Measurements from ENCODE around the gene ERICH3. TPM values are rescaled to one million over a fixed set of nuclear protein-coding genes. Genes with fewer than 3 reads are reported as not detected.

The ERICH3 gene
- total RNA-seq, 1 experiment from 2014 or later = not detected

GRCh38 chr1:74613894-74614293 lies 59.7 kb downstream of the ERICH3 start:
- Histone ChIP-seq H4K5ac (ENCODE audit: insufficient read length, low read depth, low read length) (no peak overlapping the region), H3T11ph (ENCODE audit: low read length) (no peak overlapping the region), H3K4me2 (ENCODE audit: insufficient read depth, insufficient read length, low read length) (no peak overlapping the region), H2BK5ac (ENCODE audit: insufficient read length, low read length) (no peak overlapping the region), H3K4ac (ENCODE audit: low read depth, low read length) (no peak overlapping the region), H2BK12ac (ENCODE audit: insufficient read length, low read depth, low read length) (no peak overlapping the region), H2BK20ac (ENCODE audit: low read depth, low read length, poor library complexity, severe bottlenecking) (no peak overlapping the region), H3K9ac (ENCODE audit: extremely low read depth, insufficient read length, low read length) (no peak overlapping the region), H3K79me1 (ENCODE audit: insufficient read depth, low read depth, low read length, poor library complexity, severe bottlenecking) (no peaks in the 10 kb centered on the region), H2AFZ (ENCODE audit: low read length) (no peak overlapping the region), H4K91ac (ENCODE audit: insufficient read length, low read depth, low read length) (no peak overlapping the region), H3K79me2 (ENCODE audit: insufficient read depth, low read length) (no peaks in the 10 kb centered on the region), H3K4me1 (ENCODE audit: insufficient read depth, low read length) (no peaks in the 10 kb centered on the region), H2BK15ac (ENCODE audit: low read depth, low read length) (no peak overlapping the region), H2AK5ac (ENCODE audit: insufficient read length, low read length) (no peak overlapping the region), H3K9me3 (ENCODE audit: control insufficient read depth, low read depth, low read length) (no peaks in the 10 kb centered on the region), H3K23me2 (ENCODE audit: insufficient read length, low read depth, low read length, poor library complexity, severe bottlenecking) (no peaks in the 10 kb centered on the region), H4K20me1 (ENCODE audit: control insufficient read depth, insufficient read depth, insufficient read length) (no peaks in the 10 kb centered on the region), H3K23ac (ENCODE audit: insufficient read length, low read depth, low read length) (no peak overlapping the region), H3K18ac (ENCODE audit: insufficient read length, low read depth, low read length) (no peak overlapping the region), H3K56ac (ENCODE audit: insufficient read length, low read depth, low read length) (no peak overlapping the region), H3K27ac (ENCODE audit: insufficient read length, low read depth, low read length) (no peak overlapping the region), H3K14ac (ENCODE audit: insufficient read depth, low read length) (no peak overlapping the region), H3K27me3 (ENCODE audit: insufficient read depth, low read length) (no peaks in the 10 kb centered on the region), H2BK120ac (ENCODE audit: low read depth, low read length, poor library complexity, severe bottlenecking) (no peak overlapping the region), H4K8ac (replicated peaks; ENCODE audit: insufficient read length, low read depth, low read length) (no peak overlapping the region)
- H3K9me3 Mint-ChIP-seq = no peaks in the 10 kb centered on the region
- DNase-seq = no peak
- H3K27ac Mint-ChIP-seq = no peak overlapping the region
- no peak for TF ChIP-seq CTCF (conservative IDR thresholded peaks at IDR 0.05)
- H3K27me3 Mint-ChIP-seq (ENCODE audit: low read depth) = no peaks in the 10 kb centered on the region
- WGBS (ENCODE audit: extremely low coverage, insufficient read length, low lambda C conversion rate) = no CpG with 5 or more reads among the region's 2 CpGs
- no peak overlapping the region for H3K4me3 Mint-ChIP-seq
- H3K36me3 Mint-ChIP-seq (ENCODE audit: insufficient read depth in 1 of 3, low read depth in 3 of 3) = no peaks in the 10 kb centered on the region
- no peaks in the 10 kb centered on the region for H3K4me1 Mint-ChIP-seq

Measured in H9 (cell line).